HepG2 (cell line): ENCODE results near the gene VMO1. TPM values are rescaled to one million over a fixed set of nuclear protein-coding genes. Genes with fewer than 3 reads are reported as not detected.

Experiments
- FOXK1 ChIP-seq: sonication (generic); formaldehyde crosslinking; IDR thresholded peaks from 2 replicates; pipeline ENCODE4 v1.4.0; 2020; ENCODE audit warnings: low read depth, missing genetic modification reagents, borderline replicate concordance
- FOXO1 ChIP-seq: sonication (generic); formaldehyde crosslinking; IDR thresholded peaks from 2 replicates; pipeline ENCODE4 v1.4.0; 2020; ENCODE audit warnings: missing genetic modification reagents
- LCORL ChIP-seq, 2 experiments: fragments of 450-650 bp in 1 of 2; sonication (generic) in 1 of 2; formaldehyde crosslinking in 1 of 2; IDR thresholded peaks; 2 replicates each; pipeline versions ENCODE4 v1.5.0 to v1.6.1; 2017 to 2020; ENCODE audit warnings: antibody characterized with exemption in 1 of 2, missing genetic modification reagents in 1 of 2
- SIN3A ChIP-seq: IDR thresholded peaks from 2 replicates; pipeline ENCODE4 v1.6.1; 2011; ENCODE audit warnings: low read depth, mild to moderate bottlenecking, control low read depth, low read length, borderline replicate concordance
- SNRNP70 ChIP-seq: fragments of 200-400 bp; formaldehyde crosslinking; IDR thresholded peaks from 2 replicates; pipeline ENCODE4 v1.6.1; 2017; ENCODE audit warnings: mild to moderate bottlenecking, low read depth, low read length, moderate library complexity
- ZNF282 ChIP-seq: fragments of 450-650 bp; IDR thresholded peaks from 2 replicates; pipeline ENCODE4 v1.6.1; 2018; ENCODE audit not compliant: partially characterized antibody
- ZNF550 ChIP-seq: sonication (generic); formaldehyde crosslinking; IDR thresholded peaks from 2 replicates; pipeline ENCODE4 v1.4.0; 2020; ENCODE audit warnings: mild to moderate bottlenecking, missing genetic modification reagents, borderline replicate concordance
- polyA plus RNA-seq, 8 experiments: library from polyadenylated mRNA; depleted of rRNA in 3 of 8; stranded (reverse) in 7 of 8; unstranded in 1 of 8; fragments of >200 nt; fragmentation: Illumina TruSeq in 4 of 8; extraction: Trizol in 4 of 8; gene quantifications; 2 replicates each; pipeline versions ENCODE4 v1.2.1 to v1.2.3, GENCODE V29; 2011 to 2016; ENCODE audit warnings: low read depth in 4 of 8, missing spikeins in 1 of 8, mixed read lengths in 1 of 8; ENCODE audit not compliant: insufficient read depth in 1 of 8
- total RNA-seq, 5 experiments: library from RNA; depleted of rRNA; stranded (reverse); fragments of >200 nt; fragmentation: Illumina TruSeq; extraction: Trizol; gene quantifications; 2 replicates each; pipeline ENCODE4 v1.2.3, GENCODE V29; 2016; ENCODE audit warnings: low read depth in 1 of 5
- TF ChIP-seq, protein P1 (sequence below): sonication (generic); formaldehyde crosslinking; IDR thresholded peaks from one replicate; pipeline ENCODE4 v1.5.1; 2020; ENCODE audit warnings: mild to moderate bottlenecking, missing genetic modification reagents; ENCODE audit errors: not compliant biosample characterization
- TF ChIP-seq, protein P2 (sequence below), 2 experiments: sonication (generic) in 1 of 2; formaldehyde crosslinking in 1 of 2; IDR thresholded peaks; 2 replicates each; pipeline versions ENCODE4 v1.4.0 to v1.6.1; 2018 to 2020; ENCODE audit warnings: missing genetic modification reagents in 2 of 2, borderline replicate concordance in 1 of 2, low read depth in 1 of 2, mild to moderate bottlenecking in 1 of 2, missing biosample characterization in 1 of 2
- TF ChIP-seq, protein P3 (sequence below): sonication (generic); formaldehyde crosslinking; IDR thresholded peaks from 2 replicates; pipeline ENCODE4 v1.5.0; 2020; ENCODE audit warnings: mild to moderate bottlenecking, missing genetic modification reagents
- TF ChIP-seq, protein P4 (sequence below): sonication (generic); formaldehyde crosslinking; IDR thresholded peaks from 2 replicates; pipeline ENCODE4 v1.5.1; 2020; ENCODE audit warnings: missing genetic modification reagents, mild to moderate bottlenecking, borderline replicate concordance

Gene VMO1
- total and polyA plus RNA-seq, 2 of the 13 experiments (the other 11 are each of a cell fraction or from before 2014, with no cell fraction given), result not detected

DNA sequence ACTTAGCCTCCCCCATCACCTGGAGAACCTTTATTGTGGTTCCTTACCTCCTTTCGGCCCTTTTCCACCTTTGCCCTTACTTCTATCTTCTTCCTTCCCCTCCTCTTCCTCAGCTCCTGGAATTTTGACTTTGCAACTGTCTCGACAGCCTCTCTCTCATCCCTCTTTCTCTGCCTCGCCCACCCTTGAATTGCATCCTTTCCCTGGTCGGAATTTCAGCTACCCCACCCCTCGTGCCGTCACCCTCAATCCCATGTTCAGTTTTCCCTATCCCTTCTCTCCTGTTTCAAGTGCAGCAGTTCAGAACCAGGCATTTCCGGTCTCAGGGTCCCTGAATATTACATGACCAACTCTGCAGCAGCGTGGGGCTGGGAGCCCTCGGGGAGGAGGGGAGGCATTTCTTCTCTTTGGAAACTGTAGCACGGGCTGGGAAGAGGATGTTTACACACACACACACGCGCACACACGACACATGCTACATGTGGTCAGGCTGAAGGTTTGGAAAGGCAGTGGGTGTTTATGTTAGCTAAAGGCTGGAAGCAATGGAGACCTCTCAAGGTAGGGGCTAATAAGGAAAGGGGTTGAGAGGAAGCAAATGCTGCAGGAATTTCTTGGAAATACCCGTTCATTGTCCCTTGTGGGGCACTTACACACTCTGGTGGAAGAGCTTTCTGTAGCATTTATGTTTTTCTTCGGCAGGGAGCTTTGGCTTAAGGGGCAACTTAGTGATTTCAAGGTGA, 47.9 kb upstream of the VMO1 start (continued):
- TF ChIP-seq, protein P1, sequence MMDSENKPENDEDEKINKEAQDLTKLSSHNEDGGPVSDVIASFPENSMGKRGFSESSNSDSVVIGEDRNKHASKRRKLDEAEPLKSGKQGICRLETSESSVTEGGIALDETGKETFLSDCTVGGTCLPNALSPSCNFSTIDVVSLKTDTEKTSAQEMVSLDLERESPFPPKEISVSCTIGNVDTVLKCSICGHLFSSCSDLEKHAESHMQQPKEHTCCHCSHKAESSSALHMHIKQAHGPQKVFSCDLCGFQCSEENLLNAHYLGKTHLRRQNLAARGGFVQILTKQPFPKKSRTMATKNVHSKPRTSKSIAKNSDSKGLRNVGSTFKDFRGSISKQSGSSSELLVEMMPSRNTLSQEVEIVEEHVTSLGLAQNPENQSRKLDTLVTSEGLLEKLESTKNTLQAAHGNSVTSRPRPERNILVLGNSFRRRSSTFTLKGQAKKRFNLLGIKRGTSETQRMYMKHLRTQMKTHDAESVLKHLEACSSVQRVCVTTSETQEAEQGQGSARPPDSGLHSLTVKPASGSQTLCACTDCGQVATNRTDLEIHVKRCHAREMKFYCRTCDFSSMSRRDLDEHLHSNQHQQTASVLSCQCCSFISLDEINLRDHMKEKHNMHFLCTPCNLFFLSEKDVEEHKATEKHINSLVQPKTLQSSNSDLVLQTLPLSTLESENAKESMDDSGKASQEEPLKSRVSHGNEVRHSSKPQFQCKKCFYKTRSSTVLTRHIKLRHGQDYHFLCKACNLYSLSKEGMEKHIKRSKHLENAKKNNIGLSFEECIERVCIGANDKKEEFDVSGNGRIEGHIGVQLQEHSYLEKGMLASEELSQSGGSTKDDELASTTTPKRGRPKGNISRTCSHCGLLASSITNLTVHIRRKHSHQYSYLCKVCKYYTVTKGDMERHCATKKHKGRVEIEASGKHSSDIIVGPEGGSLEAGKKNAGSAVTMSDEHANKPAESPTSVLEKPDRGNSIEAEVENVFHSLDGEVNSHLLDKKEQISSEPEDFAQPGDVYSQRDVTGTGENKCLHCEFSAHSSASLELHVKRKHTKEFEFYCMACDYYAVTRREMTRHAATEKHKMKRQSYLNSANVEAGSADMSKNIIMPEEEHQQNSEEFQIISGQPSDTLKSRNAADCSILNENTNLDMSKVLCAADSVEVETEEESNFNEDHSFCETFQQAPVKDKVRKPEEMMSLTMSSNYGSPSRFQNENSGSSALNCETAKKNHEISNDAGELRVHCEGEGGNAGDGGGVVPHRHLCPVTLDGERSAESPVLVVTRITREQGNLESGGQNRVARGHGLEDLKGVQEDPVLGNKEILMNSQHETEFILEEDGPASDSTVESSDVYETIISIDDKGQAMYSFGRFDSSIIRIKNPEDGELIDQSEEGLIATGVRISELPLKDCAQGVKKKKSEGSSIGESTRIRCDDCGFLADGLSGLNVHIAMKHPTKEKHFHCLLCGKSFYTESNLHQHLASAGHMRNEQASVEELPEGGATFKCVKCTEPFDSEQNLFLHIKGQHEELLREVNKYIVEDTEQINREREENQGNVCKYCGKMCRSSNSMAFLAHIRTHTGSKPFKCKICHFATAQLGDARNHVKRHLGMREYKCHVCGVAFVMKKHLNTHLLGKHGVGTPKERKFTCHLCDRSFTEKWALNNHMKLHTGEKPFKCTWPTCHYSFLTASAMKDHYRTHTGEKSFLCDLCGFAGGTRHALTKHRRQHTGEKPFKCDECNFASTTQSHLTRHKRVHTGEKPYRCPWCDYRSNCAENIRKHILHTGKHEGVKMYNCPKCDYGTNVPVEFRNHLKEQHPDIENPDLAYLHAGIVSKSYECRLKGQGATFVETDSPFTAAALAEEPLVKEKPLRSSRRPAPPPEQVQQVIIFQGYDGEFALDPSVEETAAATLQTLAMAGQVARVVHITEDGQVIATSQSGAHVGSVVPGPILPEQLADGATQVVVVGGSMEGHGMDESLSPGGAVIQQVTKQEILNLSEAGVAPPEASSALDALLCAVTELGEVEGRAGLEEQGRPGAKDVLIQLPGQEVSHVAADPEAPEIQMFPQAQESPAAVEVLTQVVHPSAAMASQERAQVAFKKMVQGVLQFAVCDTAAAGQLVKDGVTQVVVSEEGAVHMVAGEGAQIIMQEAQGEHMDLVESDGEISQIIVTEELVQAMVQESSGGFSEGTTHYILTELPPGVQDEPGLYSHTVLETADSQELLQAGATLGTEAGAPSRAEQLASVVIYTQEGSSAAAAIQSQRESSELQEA, result no peak
- TF ChIP-seq SIN3A, result no peak; the same call in 1 of the 2 replicates
- TF ChIP-seq, protein P2, sequence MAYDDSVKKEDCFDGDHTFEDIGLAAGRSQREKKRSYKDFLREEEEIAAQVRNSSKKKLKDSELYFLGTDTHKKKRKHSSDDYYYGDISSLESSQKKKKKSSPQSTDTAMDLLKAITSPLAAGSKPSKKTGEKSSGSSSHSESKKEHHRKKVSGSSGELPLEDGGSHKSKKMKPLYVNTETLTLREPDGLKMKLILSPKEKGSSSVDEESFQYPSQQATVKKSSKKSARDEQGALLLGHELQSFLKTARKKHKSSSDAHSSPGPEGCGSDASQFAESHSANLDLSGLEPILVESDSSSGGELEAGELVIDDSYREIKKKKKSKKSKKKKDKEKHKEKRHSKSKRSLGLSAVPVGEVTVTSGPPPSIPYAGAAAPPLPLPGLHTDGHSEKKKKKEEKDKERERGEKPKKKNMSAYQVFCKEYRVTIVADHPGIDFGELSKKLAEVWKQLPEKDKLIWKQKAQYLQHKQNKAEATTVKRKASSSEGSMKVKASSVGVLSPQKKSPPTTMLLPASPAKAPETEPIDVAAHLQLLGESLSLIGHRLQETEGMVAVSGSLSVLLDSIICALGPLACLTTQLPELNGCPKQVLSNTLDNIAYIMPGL (CRISPR knock-in tag; IDR thresholded peaks at IDR 0.05; ENCODE audit: borderline replicate concordance in 1 of 2, low read depth in 1 of 2), result peak in 1 of 2 experiments; percentile 7; a peak in 2 of 4 replicates
- no peak for TF ChIP-seq ZNF282
- TF ChIP-seq, protein P3, sequence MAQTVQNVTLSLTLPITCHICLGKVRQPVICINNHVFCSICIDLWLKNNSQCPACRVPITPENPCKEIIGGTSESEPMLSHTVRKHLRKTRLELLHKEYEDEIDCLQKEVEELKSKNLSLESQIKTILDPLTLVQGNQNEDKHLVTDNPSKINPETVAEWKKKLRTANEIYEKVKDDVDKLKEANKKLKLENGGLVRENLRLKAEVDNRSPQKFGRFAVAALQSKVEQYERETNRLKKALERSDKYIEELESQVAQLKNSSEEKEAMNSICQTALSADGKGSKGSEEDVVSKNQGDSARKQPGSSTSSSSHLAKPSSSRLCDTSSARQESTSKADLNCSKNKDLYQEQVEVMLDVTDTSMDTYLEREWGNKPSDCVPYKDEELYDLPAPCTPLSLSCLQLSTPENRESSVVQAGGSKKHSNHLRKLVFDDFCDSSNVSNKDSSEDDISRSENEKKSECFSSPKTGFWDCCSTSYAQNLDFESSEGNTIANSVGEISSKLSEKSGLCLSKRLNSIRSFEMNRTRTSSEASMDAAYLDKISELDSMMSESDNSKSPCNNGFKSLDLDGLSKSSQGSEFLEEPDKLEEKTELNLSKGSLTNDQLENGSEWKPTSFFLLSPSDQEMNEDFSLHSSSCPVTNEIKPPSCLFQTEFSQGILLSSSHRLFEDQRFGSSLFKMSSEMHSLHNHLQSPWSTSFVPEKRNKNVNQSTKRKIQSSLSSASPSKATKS (CRISPR knock-in tag), result no peak
- TF ChIP-seq LCORL (IDR thresholded peaks at IDR 0.05), result no peak
- 0 out of 2 replicates have a peak, but pooled peaks have one; percentile 5 for TF ChIP-seq LCORL (CRISPR knock-in tag; IDR thresholded peaks at IDR 0.05)
- no peak for TF ChIP-seq SNRNP70
- TF ChIP-seq, protein P4, sequence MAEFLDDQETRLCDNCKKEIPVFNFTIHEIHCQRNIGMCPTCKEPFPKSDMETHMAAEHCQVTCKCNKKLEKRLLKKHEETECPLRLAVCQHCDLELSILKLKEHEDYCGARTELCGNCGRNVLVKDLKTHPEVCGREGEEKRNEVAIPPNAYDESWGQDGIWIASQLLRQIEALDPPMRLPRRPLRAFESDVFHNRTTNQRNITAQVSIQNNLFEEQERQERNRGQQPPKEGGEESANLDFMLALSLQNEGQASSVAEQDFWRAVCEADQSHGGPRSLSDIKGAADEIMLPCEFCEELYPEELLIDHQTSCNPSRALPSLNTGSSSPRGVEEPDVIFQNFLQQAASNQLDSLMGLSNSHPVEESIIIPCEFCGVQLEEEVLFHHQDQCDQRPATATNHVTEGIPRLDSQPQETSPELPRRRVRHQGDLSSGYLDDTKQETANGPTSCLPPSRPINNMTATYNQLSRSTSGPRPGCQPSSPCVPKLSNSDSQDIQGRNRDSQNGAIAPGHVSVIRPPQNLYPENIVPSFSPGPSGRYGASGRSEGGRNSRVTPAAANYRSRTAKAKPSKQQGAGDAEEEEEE, result no peak
- TF ChIP-seq FOXK1, result peak; percentile 35; the same call in 1 of the 2 replicates
- TF ChIP-seq FOXO1 (CRISPR knock-in tag), result no peak
- TF ChIP-seq ZNF550 (CRISPR knock-in tag), result no peak
